Measurements from ENCODE around the gene CNFN. TPM values are rescaled to one million over a fixed set of nuclear protein-coding genes. Genes with fewer than 3 reads are reported as not detected.

CNFN gene
- total and polyA plus RNA-seq, 7 donors = 0.24 to 1.0 (median 0.84) TPM; not detected in 4

- H3K36me3 ChIP-seq (ENCODE audit: insufficient read depth in 1 of 2, low read depth in 1 of 2) = peaks cover 0 to 71% of the 10 kb centered on the region in 2 donors
- no peak overlapping the region for H3K4me3 ChIP-seq
- no peak overlapping the region for H3K27ac ChIP-seq
- no peak for ATAC-seq
- DNase-seq = no peak
- no peaks in the 10 kb centered on the region for H3K27me3 ChIP-seq (ENCODE audit: insufficient read depth in 3 of 3, low read length in 2 of 3)
- peaks cover 6% of the 10 kb centered on the region for H3K4me1 ChIP-seq
- WGBS, 3 donors = 93 to 95% (median 94%) methylated on average over 12 to 14 of the region's 14 CpGs
- no peaks in the 10 kb centered on the region for H3K9me3 ChIP-seq
- TF ChIP-seq CTCF (IDR thresholded peaks at IDR 0.05) = no peak
- intact Hi-C loops (cut with DNase I) = no loop called here
These were observed 40.6 kb downstream of the CNFN start for GRCh38 chr19:42349378-42350107.

- intact Hi-C loops (cut with DNase I) = no loop called here
- 92 to 97% (median 96%) methylated on average over 14 of the region's 14 CpGs for WGBS, 3 donors
- Histone ChIP-seq H3K36me3 (ENCODE audit: insufficient read depth in 1 of 2, low read depth in 1 of 2) (peaks cover 0 to 68% of the 10 kb centered on the region in 2 donors), H3K4me3 (no peak overlapping the region), H3K27me3 (ENCODE audit: insufficient read depth in 3 of 3, low read length in 2 of 3) (no peaks in the 10 kb centered on the region), H3K9me3 (no peaks in the 10 kb centered on the region), H3K27ac (no peak overlapping the region), H3K4me1 (peaks cover 6% of the 10 kb centered on the region)
- DNase-seq (no peak), ATAC-seq (no peak)
- TF ChIP-seq CTCF (IDR thresholded peaks at IDR 0.05) = no peak
These were observed 41.9 kb downstream of the CNFN start for GRCh38 chr19:42348211-42348610.

GRCh38 chr19:42345191-42345812 lies 44.8 kb downstream of the CNFN start:
- no peak for DNase-seq
- WGBS, 3 donors = 81 to 87% (median 87%) methylated on average over 6 of the region's 6 CpGs
- Histone ChIP-seq H3K4me1 (peaks cover 6% of the 10 kb centered on the region), H3K4me3 (no peak overlapping the region), H3K9me3 (no peaks in the 10 kb centered on the region), H3K27ac (no peak overlapping the region), H3K27me3 (ENCODE audit: insufficient read depth in 3 of 3, low read length in 2 of 3) (no peaks in the 10 kb centered on the region), H3K36me3 (ENCODE audit: insufficient read depth in 1 of 2, low read depth in 1 of 2) (peaks cover 0 to 63% of the 10 kb centered on the region in 2 donors)
- peak in 2 of 4 donors; percentile 48 to 51 for ATAC-seq
- intact Hi-C loops (cut with DNase I) = no loop called here
- TF ChIP-seq CTCF (IDR thresholded peaks at IDR 0.05) = no peak

GRCh38 chr19:42344336-42344893 lies 45.7 kb downstream of the CNFN start:
- intact Hi-C loops (cut with DNase I) = no loop called here
- no peak overlapping the region for H3K4me3 ChIP-seq
- TF ChIP-seq CTCF (IDR thresholded peaks at IDR 0.05) = no peak
- H3K27ac ChIP-seq = no peak overlapping the region
- no peak for ATAC-seq
- no peaks in the 10 kb centered on the region for H3K27me3 ChIP-seq (ENCODE audit: insufficient read depth in 3 of 3, low read length in 2 of 3)
- DNase-seq = no peak
- peaks cover 6% of the 10 kb centered on the region for H3K4me1 ChIP-seq
- WGBS, 3 donors = 88 to 92% (median 89%) methylated on average over 16 to 18 of the region's 18 CpGs
- peaks cover 0 to 65% of the 10 kb centered on the region in 2 donors for H3K36me3 ChIP-seq (ENCODE audit: insufficient read depth in 1 of 2, low read depth in 1 of 2)
- H3K9me3 ChIP-seq = no peaks in the 10 kb centered on the region
